ENCODE measurements around the gene OGFR. TPM values are rescaled to one million over a fixed set of nuclear protein-coding genes. Genes with fewer than 3 reads are reported as not detected.

Gene OGFR
- total RNA-seq, 1 donor from 2014 or later: 42.0 TPM

GRCh38 chr20:62814709-62815065 is 10.1 kb downstream of the OGFR start:
- no peak for DNase-seq (ENCODE audit: low spot score)

GRCh38 chr20:62815066-62815991 is 10.7 kb downstream of the OGFR start:
- no peak for DNase-seq (ENCODE audit: low spot score)

GRCh38 chr20:62816031-62816883 is 11.6 kb downstream of the OGFR start:
- DNase-seq (ENCODE audit: low spot score): no peak

- DNase-seq (ENCODE audit: low spot score): no peak
Measured at GRCh38 chr20:62816884-62817873, 12.5 kb downstream of the OGFR start, which contains the start of gene COL9A3. Gene COL9A3, plus strand, starts transcription at chr20:62817050. Its CDS starts 15 bp downstream, at chr20:62817065.

- no peak for DNase-seq (ENCODE audit: low spot score)
Measured at GRCh38 chr20:62817975-62818591, 13.4 kb downstream of the OGFR start.

- peak; percentile 77 for DNase-seq (ENCODE audit: low spot score)
Measured at GRCh38 chr20:62818592-62819493, 14.2 kb downstream of the OGFR start.

- no peak for DNase-seq (ENCODE audit: low spot score)
Measured at GRCh38 chr20:62819494-62820174, 15.0 kb downstream of the OGFR start.

GRCh38 chr20:62820208-62820961 is 15.8 kb downstream of the OGFR start:
- no peak for DNase-seq (ENCODE audit: low spot score)

- no peak for DNase-seq (ENCODE audit: low spot score)
Measured at GRCh38 chr20:62820962-62821725, 16.5 kb downstream of the OGFR start.

- DNase-seq (ENCODE audit: low spot score): no peak
Measured at GRCh38 chr20:62821726-62822210, 17.1 kb downstream of the OGFR start.

GRCh38 chr20:62822239-62822787 is 17.7 kb downstream of the OGFR start:
- no peak for DNase-seq (ENCODE audit: low spot score)

- no peak for DNase-seq (ENCODE audit: low spot score)
Measured at GRCh38 chr20:62822788-62823651, 18.4 kb downstream of the OGFR start.

- no peak for DNase-seq (ENCODE audit: low spot score)
Measured at GRCh38 chr20:62823688-62824475, 19.2 kb downstream of the OGFR start.

GRCh38 chr20:62824476-62825332 is 20.1 kb downstream of the OGFR start:
- no peak for DNase-seq (ENCODE audit: low spot score)

Data from ureter (tissue), 1 donor.